AG09309 (cell line): ENCODE measurements around the gene DHX36.
A peak's percentile ranks its signal among the peaks of the same experiment; 100 is the strongest.

Experiments
- DNase-seq: peaks from one replicate; pipeline ENCODE4 v3.0.0-alpha.2; 2010; ENCODE audit warnings: low read depth
- H3K4me3 ChIP-seq: 2 replicates; pipeline ENCODE4 v1.5.1; 2011; ENCODE audit warnings: mild to moderate bottlenecking, low read depth, low read length, moderate library complexity; ENCODE audit not compliant: control insufficient read depth
- TF ChIP-seq, protein P1 (sequence below): IDR thresholded peaks from 2 replicates; pipeline ENCODE4 v1.5.1; 2011; ENCODE audit warnings: mild to moderate bottlenecking, low read depth, low read length, inconsistent platforms; ENCODE audit not compliant: insufficient read depth, control insufficient read depth; ENCODE audit errors: missing control alignments

The DHX36 gene, protein sequence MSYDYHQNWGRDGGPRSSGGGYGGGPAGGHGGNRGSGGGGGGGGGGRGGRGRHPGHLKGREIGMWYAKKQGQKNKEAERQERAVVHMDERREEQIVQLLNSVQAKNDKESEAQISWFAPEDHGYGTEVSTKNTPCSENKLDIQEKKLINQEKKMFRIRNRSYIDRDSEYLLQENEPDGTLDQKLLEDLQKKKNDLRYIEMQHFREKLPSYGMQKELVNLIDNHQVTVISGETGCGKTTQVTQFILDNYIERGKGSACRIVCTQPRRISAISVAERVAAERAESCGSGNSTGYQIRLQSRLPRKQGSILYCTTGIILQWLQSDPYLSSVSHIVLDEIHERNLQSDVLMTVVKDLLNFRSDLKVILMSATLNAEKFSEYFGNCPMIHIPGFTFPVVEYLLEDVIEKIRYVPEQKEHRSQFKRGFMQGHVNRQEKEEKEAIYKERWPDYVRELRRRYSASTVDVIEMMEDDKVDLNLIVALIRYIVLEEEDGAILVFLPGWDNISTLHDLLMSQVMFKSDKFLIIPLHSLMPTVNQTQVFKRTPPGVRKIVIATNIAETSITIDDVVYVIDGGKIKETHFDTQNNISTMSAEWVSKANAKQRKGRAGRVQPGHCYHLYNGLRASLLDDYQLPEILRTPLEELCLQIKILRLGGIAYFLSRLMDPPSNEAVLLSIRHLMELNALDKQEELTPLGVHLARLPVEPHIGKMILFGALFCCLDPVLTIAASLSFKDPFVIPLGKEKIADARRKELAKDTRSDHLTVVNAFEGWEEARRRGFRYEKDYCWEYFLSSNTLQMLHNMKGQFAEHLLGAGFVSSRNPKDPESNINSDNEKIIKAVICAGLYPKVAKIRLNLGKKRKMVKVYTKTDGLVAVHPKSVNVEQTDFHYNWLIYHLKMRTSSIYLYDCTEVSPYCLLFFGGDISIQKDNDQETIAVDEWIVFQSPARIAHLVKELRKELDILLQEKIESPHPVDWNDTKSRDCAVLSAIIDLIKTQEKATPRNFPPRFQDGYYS

DNA sequence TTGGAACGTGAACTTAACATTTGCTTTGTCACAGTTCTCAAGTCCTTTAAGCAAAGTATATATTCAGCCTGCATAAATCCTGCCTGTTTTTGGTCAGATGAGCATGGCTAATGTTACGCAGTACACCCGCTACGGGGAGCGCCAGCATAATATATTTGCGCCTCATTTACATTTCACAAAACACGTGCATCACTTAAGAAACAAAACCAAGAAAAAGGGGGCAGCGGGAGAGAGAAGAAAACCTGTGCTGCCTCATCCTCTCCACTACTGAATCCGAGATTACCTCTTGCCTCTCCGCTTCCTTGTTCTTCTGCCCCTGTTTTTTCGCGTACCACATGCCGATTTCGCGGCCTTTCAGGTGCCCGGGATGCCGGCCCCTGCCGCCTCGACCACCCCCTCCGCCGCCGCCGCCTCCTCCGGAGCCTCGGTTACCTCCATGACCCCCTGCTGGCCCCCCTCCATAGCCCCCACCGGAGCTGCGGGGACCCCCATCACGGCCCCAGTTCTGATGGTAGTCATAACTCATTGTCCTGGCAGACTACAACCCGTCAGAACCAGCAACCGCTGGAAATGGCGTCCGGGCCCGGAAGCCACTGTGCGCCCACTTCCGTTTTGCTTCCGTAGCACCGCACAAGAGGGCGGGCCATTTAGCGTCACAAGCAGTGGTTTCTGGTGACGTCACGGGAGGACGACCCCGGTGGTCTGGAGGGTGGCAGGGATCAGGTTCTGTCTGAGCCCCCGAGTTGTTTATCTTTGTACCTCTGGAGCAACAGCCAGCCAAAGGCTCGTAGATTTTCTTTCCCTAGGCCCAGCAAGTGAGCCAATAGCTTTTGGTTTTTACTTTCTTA is at the start of gene DHX36:
TSS of gene DHX36 (minus strand) at position 597 of the 848 bp plus-strand sequence. CDS start at position 526, 71 bp downstream.
- TF ChIP-seq, protein P1, sequence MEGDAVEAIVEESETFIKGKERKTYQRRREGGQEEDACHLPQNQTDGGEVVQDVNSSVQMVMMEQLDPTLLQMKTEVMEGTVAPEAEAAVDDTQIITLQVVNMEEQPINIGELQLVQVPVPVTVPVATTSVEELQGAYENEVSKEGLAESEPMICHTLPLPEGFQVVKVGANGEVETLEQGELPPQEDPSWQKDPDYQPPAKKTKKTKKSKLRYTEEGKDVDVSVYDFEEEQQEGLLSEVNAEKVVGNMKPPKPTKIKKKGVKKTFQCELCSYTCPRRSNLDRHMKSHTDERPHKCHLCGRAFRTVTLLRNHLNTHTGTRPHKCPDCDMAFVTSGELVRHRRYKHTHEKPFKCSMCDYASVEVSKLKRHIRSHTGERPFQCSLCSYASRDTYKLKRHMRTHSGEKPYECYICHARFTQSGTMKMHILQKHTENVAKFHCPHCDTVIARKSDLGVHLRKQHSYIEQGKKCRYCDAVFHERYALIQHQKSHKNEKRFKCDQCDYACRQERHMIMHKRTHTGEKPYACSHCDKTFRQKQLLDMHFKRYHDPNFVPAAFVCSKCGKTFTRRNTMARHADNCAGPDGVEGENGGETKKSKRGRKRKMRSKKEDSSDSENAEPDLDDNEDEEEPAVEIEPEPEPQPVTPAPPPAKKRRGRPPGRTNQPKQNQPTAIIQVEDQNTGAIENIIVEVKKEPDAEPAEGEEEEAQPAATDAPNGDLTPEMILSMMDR = no peak
- peak within 1 kb of the TSS; percentile 73 for H3K4me3 ChIP-seq
- DNase-seq = peak; percentile 61

DNA sequence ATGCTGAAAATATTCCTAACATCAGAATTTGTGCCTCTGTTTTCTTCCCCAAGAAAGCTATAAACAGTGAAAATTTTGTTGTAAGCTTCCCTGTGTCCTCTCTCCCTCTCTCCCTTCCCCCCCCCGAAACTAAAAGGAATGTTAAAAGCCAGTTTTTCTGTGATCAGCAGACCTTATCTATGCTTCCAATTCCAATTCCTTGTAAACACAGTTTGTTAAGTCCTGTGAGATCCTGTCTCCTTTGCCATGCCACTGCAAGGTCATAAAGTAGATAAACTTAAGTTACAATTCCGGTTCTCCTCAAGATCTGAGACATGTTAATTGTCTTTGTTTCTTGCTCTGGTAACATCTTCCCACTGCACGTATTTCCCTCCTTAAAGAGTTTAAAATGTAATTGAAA is 42.9 kb upstream of the DHX36 start:
- H3K4me3 ChIP-seq = no peak overlapping the region
- no peak for DNase-seq
- TF ChIP-seq, protein P1 = no peak

DNA sequence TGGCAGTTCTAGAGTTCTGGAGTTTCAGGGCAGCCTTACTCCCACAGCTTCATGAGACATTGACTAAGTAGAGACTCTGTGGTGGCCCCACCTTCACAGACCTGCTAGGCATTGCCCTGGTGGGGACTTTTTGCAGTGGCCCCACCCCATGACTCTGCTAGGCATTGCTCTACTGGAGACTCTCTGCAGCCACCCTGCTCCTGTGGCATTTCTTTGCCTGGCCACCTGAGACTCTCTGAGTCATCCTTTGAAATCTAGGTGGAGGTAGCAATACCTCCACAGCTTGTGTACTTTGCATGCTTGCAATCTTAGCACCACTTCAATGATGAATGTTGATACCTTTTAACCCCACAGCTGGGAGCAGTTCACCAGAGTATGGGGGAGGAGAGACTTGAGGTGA is 40.6 kb upstream of the DHX36 start:
- H3K4me3 ChIP-seq = no peak overlapping the region
- DNase-seq = no peak
- TF ChIP-seq, protein P1 = no peak

DNA sequence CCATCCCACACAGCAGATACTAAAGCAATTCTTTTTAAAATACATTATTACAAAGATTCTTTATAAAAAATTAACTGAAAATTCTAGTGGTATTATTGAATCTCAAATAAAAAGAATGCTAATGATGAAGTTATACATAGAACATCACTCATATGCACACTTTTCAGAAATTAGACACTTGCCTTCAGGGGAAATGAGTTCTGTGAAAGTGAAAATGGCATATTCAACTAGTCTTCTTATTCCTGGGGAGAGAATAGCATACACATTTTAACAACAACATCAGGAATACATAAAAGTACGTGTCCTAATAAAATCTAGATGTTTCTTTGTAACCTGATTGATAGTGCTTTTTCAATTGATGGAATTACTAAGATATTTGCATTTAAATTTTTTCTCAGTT is 36.8 kb upstream of the DHX36 start:
- DNase-seq = no peak
- TF ChIP-seq, protein P1 = no peak
- H3K4me3 ChIP-seq = no peak overlapping the region

DNA sequence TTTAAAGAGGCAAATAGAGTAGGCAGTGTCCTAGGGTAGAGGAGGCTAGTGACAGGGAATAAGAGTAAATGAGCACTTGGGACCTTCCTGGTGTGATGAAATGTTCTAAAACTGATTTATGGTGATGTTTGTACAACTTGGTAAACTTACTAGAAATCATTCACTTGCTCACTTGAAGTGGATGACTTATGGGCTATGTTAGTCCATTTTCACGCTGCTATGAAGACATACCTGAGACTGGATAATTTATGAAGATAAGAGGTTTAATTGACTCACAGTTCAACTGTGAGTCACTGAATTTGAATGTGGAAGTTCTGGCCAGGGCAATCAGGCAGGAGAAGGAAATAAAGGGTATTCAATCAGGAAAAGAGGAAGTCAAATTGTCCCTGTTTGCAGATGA is 31.7 kb upstream of the DHX36 start:
- TF ChIP-seq, protein P1 = no peak
- H3K4me3 ChIP-seq = no peak overlapping the region
- no peak for DNase-seq

DNA sequence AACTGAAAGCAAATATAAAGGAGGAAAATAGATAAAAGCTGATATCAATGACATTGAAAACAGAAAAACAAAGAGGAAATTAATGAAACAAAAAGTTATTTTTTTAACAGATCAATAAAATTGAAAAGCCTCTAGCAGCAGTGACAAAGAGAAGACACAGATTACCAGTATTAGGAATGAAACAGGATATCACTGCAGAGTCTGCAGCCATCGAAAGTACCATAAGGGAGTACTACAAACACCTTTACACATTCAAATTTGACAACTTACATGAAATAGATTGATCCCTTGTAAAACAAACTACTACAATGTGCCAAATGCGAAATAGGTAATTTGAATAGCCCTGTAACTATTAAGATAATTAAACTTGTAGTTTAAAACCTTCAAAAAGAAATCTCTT is 24.9 kb upstream of the DHX36 start:
- TF ChIP-seq, protein P1 = no peak
- DNase-seq = no peak
- H3K4me3 ChIP-seq = no peak overlapping the region
